Endodermal cell (in vitro differentiated cells): ENCODE results near the gene VWC2. TPM values are rescaled to one million over a fixed set of nuclear protein-coding genes. Genes with fewer than 3 reads are reported as not detected.

Experiments used
- DNase-seq: peaks from one replicate; pipeline ENCODE4 v3.0.0-alpha.2; 2017
- H3K27ac ChIP-seq: 2 replicates; pipeline ENCODE4 v1.5.1; 2013; ENCODE audit warnings: mild to moderate bottlenecking, low read depth, low read length, moderate library complexity
- H3K27me3 ChIP-seq: 2 replicates; pipeline ENCODE4 v1.6.1; 2013; ENCODE audit warnings: mild to moderate bottlenecking, low read length, moderate library complexity; ENCODE audit not compliant: insufficient read depth, control insufficient read depth, poor library complexity, severe bottlenecking
- H3K36me3 ChIP-seq: 2 replicates; pipeline ENCODE4 v1.7.0; 2013; ENCODE audit warnings: mild to moderate bottlenecking, low read length, moderate library complexity; ENCODE audit not compliant: control insufficient read depth, insufficient read depth
- H3K4me1 ChIP-seq: one replicate; pipeline ENCODE4 v1.7.0; 2013; ENCODE audit warnings: low read length; ENCODE audit not compliant: control insufficient read depth, insufficient read depth
- H3K4me3 ChIP-seq: 2 replicates; pipeline ENCODE4 v1.5.1; 2013; ENCODE audit warnings: mild to moderate bottlenecking, low read length, moderate library complexity
- H3K9ac ChIP-seq: 2 replicates; pipeline ENCODE4 v1.6.1; 2013; ENCODE audit warnings: mild to moderate bottlenecking, low read length, moderate library complexity; ENCODE audit not compliant: poor library complexity, severe bottlenecking; ENCODE audit errors: extremely low read depth
- H3K9me3 ChIP-seq: 2 replicates; pipeline ENCODE4 v1.6.1; 2013; ENCODE audit warnings: mild to moderate bottlenecking, low read length, moderate library complexity; ENCODE audit not compliant: control insufficient read depth
- H3K27ac Mint-ChIP-seq: 2 replicates; pipeline ENCODE4 v1.8.0; 2020; ENCODE audit warnings: mixed read lengths
- H3K27me3 Mint-ChIP-seq: 2 replicates; pipeline ENCODE4 v1.8.0; 2021; ENCODE audit warnings: mild to moderate bottlenecking, mixed read lengths; ENCODE audit not compliant: insufficient read depth
- H3K36me3 Mint-ChIP-seq: 2 replicates; pipeline ENCODE4 v1.8.0; 2020; ENCODE audit warnings: low read depth, mixed read lengths
- H3K4me1 Mint-ChIP-seq: 2 replicates; pipeline ENCODE4 v1.8.0; 2020; ENCODE audit warnings: mixed read lengths
- H3K4me3 Mint-ChIP-seq: 2 replicates; pipeline ENCODE4 v1.8.0; 2020; ENCODE audit warnings: mild to moderate bottlenecking, moderate library complexity, mixed read lengths
- H3K9me3 Mint-ChIP-seq: 2 replicates; pipeline ENCODE4 v1.8.0; 2020; ENCODE audit warnings: mild to moderate bottlenecking, mixed read lengths
- CTCF ChIP-seq: fragments of 200-600 bp; sonication (generic); conservative IDR thresholded peaks from 2 replicates; pipeline ENCODE4 v1.5.0; 2021; ENCODE audit warnings: antibody characterized with exemption, mild to moderate bottlenecking
- WGBS, 2 experiments: methylation state at CpG; one replicate each; pipeline versions ENCODE4 v1.1.5 to v1.1.7; 2013; ENCODE audit warnings: missing lambda C conversion rate in 2 of 2, mixed read lengths in 1 of 2; ENCODE audit not compliant: insufficient coverage in 1 of 2, insufficient read length in 1 of 2; 5-methylcytosine and 5-hydroxymethylcytosine counted together
- total RNA-seq, 2 donors: library from RNA; stranded (reverse); fragmentation: NEBNext Ultra II Directional in 1 of 2; extraction: Animal tissue kit (Norgen Biotek cat#: 25700) in 1 of 2; gene quantifications; 2 replicates in 1 of 2; 3 replicates in 1 of 2; pipeline ENCODE4 v1.2.1, GENCODE V29; 2021

VWC2 gene
- total RNA-seq, 2 donors from 2014 or later = not detected

GRCh38 chr7:49817279-49817678, 43.8 kb downstream of the VWC2 start:
- H3K4me1 Mint-ChIP-seq = peaks cover 8% of the 10 kb centered on the region

DNA sequence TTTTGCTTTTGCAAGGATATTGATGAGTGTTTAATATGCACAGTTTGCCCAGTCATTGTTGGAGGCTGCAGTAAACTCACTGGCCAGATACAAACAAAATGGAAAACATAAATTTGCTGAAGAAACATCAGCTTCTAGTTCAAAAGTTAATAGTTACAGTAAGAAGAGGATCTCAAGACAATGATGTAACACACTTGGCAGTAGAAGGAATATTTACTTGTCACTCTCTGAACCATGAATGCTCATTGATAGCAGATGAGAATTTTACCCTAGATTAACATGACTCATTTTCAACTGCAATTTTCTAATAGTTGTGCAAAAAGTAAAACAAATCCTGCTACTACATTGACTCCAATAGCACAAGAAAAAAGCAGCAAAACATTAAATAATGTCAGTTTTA, 47.7 kb downstream of the VWC2 start:
- H3K27ac ChIP-seq = no peak overlapping the region
- no peaks in the 10 kb centered on the region for H3K27me3 ChIP-seq
- no peak overlapping the region for H3K9ac ChIP-seq
- no peaks in the 10 kb centered on the region for H3K9me3 Mint-ChIP-seq
- DNase-seq = no peak
- H3K27me3 Mint-ChIP-seq = no peaks in the 10 kb centered on the region
- no peak overlapping the region for H3K4me3 Mint-ChIP-seq
- H3K27ac Mint-ChIP-seq = no peak overlapping the region
- H3K36me3 ChIP-seq = no peaks in the 10 kb centered on the region
- no peak for TF ChIP-seq CTCF
- no peaks in the 10 kb centered on the region for H3K9me3 ChIP-seq
- H3K4me1 ChIP-seq = no peaks in the 10 kb centered on the region
- peaks cover 3% of the 10 kb centered on the region for H3K4me1 Mint-ChIP-seq
- H3K36me3 Mint-ChIP-seq = no peaks in the 10 kb centered on the region
- H3K4me3 ChIP-seq = no peak overlapping the region

More at GRCh38 chr7:49817279-49817678, 43.8 kb downstream of the VWC2 start:
- no peak overlapping the region for H3K27ac Mint-ChIP-seq
- H3K4me3 ChIP-seq = no peak overlapping the region
- H3K4me3 Mint-ChIP-seq = no peak overlapping the region
- H3K27ac ChIP-seq = no peak overlapping the region
- H3K36me3 ChIP-seq = no peaks in the 10 kb centered on the region
- H3K9ac ChIP-seq = no peak overlapping the region
- no peak for TF ChIP-seq CTCF
- DNase-seq = no peak
- WGBS, 2 experiments = 97 to 100% methylated on average over 1 of the region's 1 CpG
- H3K4me1 ChIP-seq = no peaks in the 10 kb centered on the region
- H3K9me3 ChIP-seq = no peaks in the 10 kb centered on the region
- H3K36me3 Mint-ChIP-seq = no peaks in the 10 kb centered on the region
- no peaks in the 10 kb centered on the region for H3K9me3 Mint-ChIP-seq
- H3K27me3 ChIP-seq = no peaks in the 10 kb centered on the region
- no peaks in the 10 kb centered on the region for H3K27me3 Mint-ChIP-seq

GRCh38 chr7:49822856-49823255, 49.4 kb downstream of the VWC2 start:
- no peaks in the 10 kb centered on the region for H3K36me3 Mint-ChIP-seq
- Histone ChIP-seq H3K36me3 (no peaks in the 10 kb centered on the region), H3K4me3 (no peak overlapping the region), H3K9ac (no peak overlapping the region), H3K27me3 (no peaks in the 10 kb centered on the region), H3K4me1 (no peaks in the 10 kb centered on the region), H3K27ac (no peak overlapping the region), H3K9me3 (no peaks in the 10 kb centered on the region)
- 86 to 87% methylated on average over 1 to 5 of the region's 5 CpGs for WGBS, 2 experiments
- H3K4me1 Mint-ChIP-seq = peaks cover 3% of the 10 kb centered on the region
- H3K4me3 Mint-ChIP-seq = no peak overlapping the region
- H3K27me3 Mint-ChIP-seq = no peaks in the 10 kb centered on the region
- DNase-seq = no peak
- no peak overlapping the region for H3K27ac Mint-ChIP-seq
- TF ChIP-seq CTCF = no peak
- no peaks in the 10 kb centered on the region for H3K9me3 Mint-ChIP-seq
